OCI-LY7 (cell line): Measurements from ENCODE around the gene SLC16A13. TPM values are rescaled to one million over a fixed set of nuclear protein-coding genes. Genes with fewer than 3 reads are reported as not detected.
"Not testable (repeated sequence)": the region's sequence is repeated elsewhere in the genome, so short reads cannot be mapped to it uniquely, and the experiment has no call there.

Source experiments
- BruUV-seq: library from RNA; stranded (reverse); fragments of 400-500 nt; replicated peaks from 2 replicates; lab custom pipeline; 2021; lab: Mats Ljungman, UMichigan
- CTCF ChIA-PET: fragments of 300-600 bp; sonication (Branson Sonifier 250); formaldehyde crosslinking; loops from one replicate; lab custom pipeline; 2022; ENCODE audit warnings: antibody characterized with exemption; ENCODE audit not compliant: unreplicated experiment; lab: Charles Lee
- POLR2A ChIA-PET: fragments of 300-600 bp; sonication (Branson Sonifier 250); formaldehyde crosslinking; loops from one replicate; lab custom pipeline; 2022; ENCODE audit warnings: antibody characterized with exemption; lab: Charles Lee
- DNase-seq: peaks from one replicate; pipeline ENCODE4 v3.0.0-alpha.2; 2015; ENCODE audit warnings: low spot score
- H2AFZ ChIP-seq: fragments of 200-600 bp; sonication (generic), shearing (Covaris generic); 2 replicates; pipeline ENCODE4 v1.6.1; 2014; ENCODE audit warnings: mild to moderate bottlenecking, antibody characterized with exemption, low read length, moderate library complexity
- H3K27ac ChIP-seq: fragments of 200-600 bp; sonication (generic); 2 replicates; pipeline ENCODE4 v1.5.1; 2014; ENCODE audit warnings: mixed run types, low read depth, mild to moderate bottlenecking, moderate library complexity, low read length, inconsistent platforms; ENCODE audit not compliant: poor library complexity, severe bottlenecking
- H3K36me3 ChIP-seq: fragments of 200-600 bp; sonication (generic); 2 replicates; pipeline ENCODE4 v1.6.1; 2014; ENCODE audit warnings: mild to moderate bottlenecking, antibody characterized with exemption, low read length, moderate library complexity, mixed read lengths; ENCODE audit not compliant: insufficient read depth
- H3K4me1 ChIP-seq: fragments of 200-600 bp; sonication (generic); 2 replicates; pipeline ENCODE4 v1.5.1; 2014; ENCODE audit warnings: mild to moderate bottlenecking, low read length; ENCODE audit not compliant: insufficient read depth, poor library complexity, severe bottlenecking
- H3K4me2 ChIP-seq: fragments of 200-600 bp; sonication (generic); 2 replicates; pipeline ENCODE4 v1.6.1; 2014; ENCODE audit warnings: mild to moderate bottlenecking, low read length
- H3K4me3 ChIP-seq: fragments of 200-600 bp; sonication (generic); 2 replicates; pipeline ENCODE4 v1.5.1; 2014; ENCODE audit warnings: mild to moderate bottlenecking, low read depth, low read length; ENCODE audit not compliant: poor library complexity, severe bottlenecking
- H3K79me2 ChIP-seq: fragments of 200-600 bp; sonication (generic); 2 replicates; pipeline ENCODE4 v1.6.1; 2016; ENCODE audit warnings: low read depth, mild to moderate bottlenecking, low read length, moderate library complexity, mixed read lengths; ENCODE audit not compliant: insufficient read depth
- H3K9me2 ChIP-seq: fragments of 200-600 bp; sonication (generic); 2 replicates; pipeline ENCODE4 v1.6.1; 2016; ENCODE audit warnings: mild to moderate bottlenecking, low read length, mixed read lengths; ENCODE audit not compliant: insufficient read depth
- H3K9me3 ChIP-seq: fragments of 200-600 bp; sonication (generic); 2 replicates; pipeline ENCODE4 v1.6.1; 2014; ENCODE audit warnings: mild to moderate bottlenecking, mixed run types, low read length, mixed read lengths
- H4K20me1 ChIP-seq: fragments of 200-600 bp; sonication (generic); 2 replicates; pipeline ENCODE4 v1.6.1; 2014; ENCODE audit warnings: mild to moderate bottlenecking, antibody characterized with exemption, low read length, moderate library complexity, mixed read lengths; ENCODE audit not compliant: insufficient read depth
- EZH2phosphoT487 ChIP-seq: fragments of 200-600 bp; sonication (generic); IDR thresholded peaks from 2 replicates; pipeline ENCODE4 v1.6.1; 2018; ENCODE audit warnings: low read depth, borderline replicate concordance, mild to moderate bottlenecking, mixed run types, antibody characterized with exemption, low read length, moderate library complexity, mixed read lengths
- intact Hi-C: fragments of 100-400 bp; cut with micrococcal nuclease; formaldehyde crosslinking; loops from one replicate; pipeline ENCODE4 v1.10.0; 2022; ENCODE audit not compliant: unreplicated experiment
- total RNA-seq, 2 experiments: library from RNA; depleted of rRNA in 1 of 2; stranded (reverse); fragments of >200 nt in 1 of 2; shearing (Covaris generic) in 1 of 2; gene quantifications; 2 replicates each; pipeline ENCODE4 v1.2.3, GENCODE V29; 2014 to 2022
- TF ChIP-seq, protein P1 (sequence below): fragments of 200-600 bp; sonication (generic); conservative IDR thresholded peaks from 2 replicates; pipeline ENCODE4 v1.5.1; 2014; ENCODE audit warnings: mild to moderate bottlenecking, antibody characterized with exemption, low read length, moderate library complexity, mixed read lengths

Gene SLC16A13
- total RNA-seq, 2 experiments from 2014 or later: 2.8 to 22.5 TPM

GRCh38 chr17:7045492-7046126, 9.8 kb downstream of the SLC16A13 start:
- Histone ChIP-seq H3K79me2 (no peaks in the 10 kb centered on the region), H3K36me3 (no peaks in the 10 kb centered on the region), H3K9me3 (no peaks in the 10 kb centered on the region), H3K4me2 (peak overlapping the region; percentile 62; the same call in 1 of the 2 replicates), H3K27ac (no peak overlapping the region), H3K4me3 (no peak overlapping the region), H3K9me2 (no peaks in the 10 kb centered on the region), H3K4me1 (peaks cover 19% of the 10 kb centered on the region), H4K20me1 (no peaks in the 10 kb centered on the region), H2AFZ (peak overlapping the region; percentile 83; the same call in 1 of the 2 replicates)
- TF ChIP-seq EZH2phosphoT487: no peak
- TF ChIP-seq, protein P1, sequence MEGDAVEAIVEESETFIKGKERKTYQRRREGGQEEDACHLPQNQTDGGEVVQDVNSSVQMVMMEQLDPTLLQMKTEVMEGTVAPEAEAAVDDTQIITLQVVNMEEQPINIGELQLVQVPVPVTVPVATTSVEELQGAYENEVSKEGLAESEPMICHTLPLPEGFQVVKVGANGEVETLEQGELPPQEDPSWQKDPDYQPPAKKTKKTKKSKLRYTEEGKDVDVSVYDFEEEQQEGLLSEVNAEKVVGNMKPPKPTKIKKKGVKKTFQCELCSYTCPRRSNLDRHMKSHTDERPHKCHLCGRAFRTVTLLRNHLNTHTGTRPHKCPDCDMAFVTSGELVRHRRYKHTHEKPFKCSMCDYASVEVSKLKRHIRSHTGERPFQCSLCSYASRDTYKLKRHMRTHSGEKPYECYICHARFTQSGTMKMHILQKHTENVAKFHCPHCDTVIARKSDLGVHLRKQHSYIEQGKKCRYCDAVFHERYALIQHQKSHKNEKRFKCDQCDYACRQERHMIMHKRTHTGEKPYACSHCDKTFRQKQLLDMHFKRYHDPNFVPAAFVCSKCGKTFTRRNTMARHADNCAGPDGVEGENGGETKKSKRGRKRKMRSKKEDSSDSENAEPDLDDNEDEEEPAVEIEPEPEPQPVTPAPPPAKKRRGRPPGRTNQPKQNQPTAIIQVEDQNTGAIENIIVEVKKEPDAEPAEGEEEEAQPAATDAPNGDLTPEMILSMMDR: peak; percentile 98
- peak; percentile 74 for DNase-seq
- POLR2A ChIA-PET: interaction anchor here (0.6 to 1.2 kb wide), 3 partner anchors 10 to 301 kb away, joined by 3 to 5 read pairs (median 3); partner anchors contain the start of gene SLC16A13
- no TSS peak for BruUV-seq
- CTCF ChIA-PET: interaction anchor here (1.4 to 1.6 kb wide), 2 partner anchors 92 to 132 kb away, joined by 4 to 8 read pairs; no protein-coding TSS in a partner anchor
- intact Hi-C loops: loop anchor here (1.0 to 5.0 kb wide), 3 partner anchors 91 to 252 kb away; no protein-coding TSS in a partner anchor

- H3K4me2 ChIP-seq: peak overlapping the region; percentile 62
- ChIA-PET CTCF (interaction anchor here (1.0 to 1.6 kb wide), 3 partner anchors 86 to 131 kb away, joined by 3 to 8 read pairs (median 4); no protein-coding TSS in a partner anchor), POLR2A (interaction anchor here (0.9 to 1.2 kb wide), 2 partner anchors 11 to 91 kb away, joined by 3 to 5 read pairs; partner anchors contain the start of gene SLC16A13)
- H2AFZ ChIP-seq: peak overlapping the region; percentile 83
- no peak overlapping the region for H3K27ac ChIP-seq
- H3K4me1 ChIP-seq: peaks cover 19% of the 10 kb centered on the region
- no TSS peak for BruUV-seq
- no peaks in the 10 kb centered on the region for H3K36me3 ChIP-seq
- DNase-seq: no peak
- no peak for TF ChIP-seq EZH2phosphoT487
- TF ChIP-seq, protein P1: no peak; the same call in 1 of the 2 replicates
- intact Hi-C loops: loop anchor here (5.0 kb wide), 1 partner anchor 251 kb away; no protein-coding TSS in a partner anchor
- no peaks in the 10 kb centered on the region for H3K9me3 ChIP-seq
- no peaks in the 10 kb centered on the region for H3K79me2 ChIP-seq
- H3K4me3 ChIP-seq: peak overlapping the region; percentile 20
- H4K20me1 ChIP-seq: no peaks in the 10 kb centered on the region
- H3K9me2 ChIP-seq: no peaks in the 10 kb centered on the region
Measured at GRCh38 chr17:7046127-7046724, 10.4 kb downstream of the SLC16A13 start.

- not testable (repeated sequence) for H3K9me3 ChIP-seq, H3K9me2 ChIP-seq, H3K27ac ChIP-seq, H3K79me2 ChIP-seq, BruUV-seq, H4K20me1 ChIP-seq, H3K36me3 ChIP-seq
- peak overlapping the region; percentile 62 for H3K4me2 ChIP-seq
- peak overlapping the region; percentile 83 for H2AFZ ChIP-seq
- H3K4me1 ChIP-seq: peaks cover 19% of the 10 kb centered on the region
- intact Hi-C loops: loop anchor here (5.0 kb wide), 1 partner anchor 250 kb away; no protein-coding TSS in a partner anchor
- peak; percentile 52 for DNase-seq
- ChIA-PET POLR2A (interaction anchor here (0.9 to 1.2 kb wide), 2 partner anchors 11 to 90 kb away, joined by 3 to 5 read pairs; partner anchors contain the start of gene SLC16A13), CTCF (interaction anchor here (1.0 to 1.6 kb wide), 3 partner anchors 86 to 131 kb away, joined by 3 to 8 read pairs (median 4); no protein-coding TSS in a partner anchor)
- peak overlapping the region; percentile 20 for H3K4me3 ChIP-seq
Measured at GRCh38 chr17:7046725-7047397, 11.0 kb downstream of the SLC16A13 start.
